Activated T-cell treated with anti-CD3 and anti-CD28 coated beads for 1 hour (primary cell): ENCODE data around the gene CAMSAP1.
A peak's percentile ranks its signal among the peaks of the same experiment; 100 is the strongest.
"Not testable (repeated sequence)": the region's sequence is repeated elsewhere in the genome, so short reads cannot be mapped to it uniquely, and the experiment has no call there.

Experiments used
- DNase-seq: peaks from one replicate; pipeline ENCODE4 v3.0.0-alpha.2; 2020; ENCODE audit warnings: low read depth

Gene CAMSAP1

GRCh38 chr9:135907431-135908092 lies at the start of gene CAMSAP1:
TSS of gene CAMSAP1 (minus strand) at chr9:135907546. CDS start at chr9:135907159, 387 bp downstream.
- peak; percentile 95 for DNase-seq

DNA sequence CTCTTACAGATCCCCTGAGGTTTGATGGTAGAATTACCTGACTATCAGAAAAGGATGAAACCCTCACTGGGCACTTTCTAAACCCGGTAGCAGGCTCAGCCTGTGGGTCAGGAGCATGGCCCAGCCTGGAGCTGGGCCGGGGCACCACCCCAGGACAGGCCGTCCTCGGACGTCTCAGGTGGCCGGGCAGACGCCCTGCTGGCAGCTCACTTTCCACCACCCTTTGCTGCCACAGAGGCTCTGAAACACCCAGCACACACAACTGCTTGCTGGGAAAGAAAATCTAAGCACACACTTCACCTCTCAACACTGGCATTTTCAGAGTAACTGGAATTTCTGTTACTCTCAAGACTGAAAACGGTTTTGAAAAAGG lies 49.4 kb upstream of the CAMSAP1 start:
- DNase-seq: no peak

GRCh38 chr9:135955934-135956801 lies 48.8 kb upstream of the CAMSAP1 start:
- no peak for DNase-seq

DNA sequence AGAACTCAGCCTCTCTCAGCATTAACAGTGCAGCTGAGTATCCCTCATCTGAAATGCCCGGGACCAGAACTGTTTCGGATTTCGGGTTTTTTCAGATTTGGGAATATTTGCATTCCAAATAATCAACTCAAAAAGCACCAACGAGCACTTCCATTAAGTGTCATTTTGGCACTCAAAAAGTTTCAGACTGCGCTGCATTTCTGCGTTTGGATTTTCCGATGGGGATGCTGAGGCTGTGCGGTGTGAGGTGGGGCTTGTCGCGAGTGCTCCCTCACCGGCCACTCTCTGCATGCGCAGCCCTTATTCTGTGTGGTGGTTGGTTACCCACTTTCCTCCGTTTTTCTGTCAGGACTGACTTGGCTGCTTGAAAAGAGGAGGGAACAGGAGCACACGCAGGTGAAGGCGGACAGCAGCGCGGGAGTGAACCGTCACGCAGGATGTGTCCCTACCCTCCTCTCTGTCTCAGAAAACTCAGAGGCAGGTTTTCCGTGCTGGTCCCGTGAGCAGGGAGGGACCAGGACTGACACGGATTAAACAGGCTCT lies 45.4 kb upstream of the CAMSAP1 start:
- DNase-seq: no peak

- no peak for DNase-seq
Observed at GRCh38 chr9:135951889-135952663, 44.7 kb upstream of the CAMSAP1 start.

DNA sequence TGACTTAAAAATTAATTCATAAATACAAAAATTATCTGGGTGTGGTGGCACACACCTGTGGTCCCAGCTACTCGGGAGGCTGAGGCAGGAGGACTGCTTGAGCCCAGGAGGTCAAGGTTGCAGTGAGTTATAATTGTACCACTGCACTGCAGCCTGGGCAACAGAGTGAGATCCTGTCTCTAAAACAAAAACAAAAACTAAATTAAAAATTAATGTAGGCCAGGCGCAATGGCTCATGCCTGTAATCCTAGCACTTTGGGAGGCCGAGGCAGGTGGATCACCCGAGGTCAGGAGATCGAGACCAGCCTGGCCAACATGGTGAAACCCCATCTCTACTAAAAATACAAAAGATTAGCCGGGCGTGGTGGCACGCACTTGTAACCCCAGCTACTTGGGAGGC lies 44.0 kb upstream of the CAMSAP1 start:
- not testable (repeated sequence) for DNase-seq

DNA sequence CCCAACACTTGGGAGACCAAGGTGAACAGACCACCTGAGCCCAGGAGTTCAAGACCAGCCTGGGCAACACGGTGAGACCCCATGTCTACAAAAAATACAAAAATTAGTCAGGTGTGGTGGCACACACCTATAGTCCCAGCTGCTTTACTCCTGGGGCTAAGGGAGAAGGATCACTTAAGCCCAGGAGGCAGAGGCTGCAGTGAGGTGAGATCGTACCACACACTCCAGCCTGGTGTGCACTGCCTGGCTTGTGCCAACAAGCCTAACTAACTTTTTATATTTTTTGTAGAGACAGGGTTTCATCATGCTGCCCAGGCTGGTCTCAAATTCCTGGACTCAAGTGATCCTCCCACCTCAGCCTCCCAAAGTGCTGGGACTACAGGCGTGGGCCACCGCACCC lies 43.5 kb upstream of the CAMSAP1 start:
- not testable (repeated sequence) for DNase-seq

- no peak for DNase-seq
Observed at GRCh38 chr9:135950135-135950682, 42.9 kb upstream of the CAMSAP1 start.

DNA sequence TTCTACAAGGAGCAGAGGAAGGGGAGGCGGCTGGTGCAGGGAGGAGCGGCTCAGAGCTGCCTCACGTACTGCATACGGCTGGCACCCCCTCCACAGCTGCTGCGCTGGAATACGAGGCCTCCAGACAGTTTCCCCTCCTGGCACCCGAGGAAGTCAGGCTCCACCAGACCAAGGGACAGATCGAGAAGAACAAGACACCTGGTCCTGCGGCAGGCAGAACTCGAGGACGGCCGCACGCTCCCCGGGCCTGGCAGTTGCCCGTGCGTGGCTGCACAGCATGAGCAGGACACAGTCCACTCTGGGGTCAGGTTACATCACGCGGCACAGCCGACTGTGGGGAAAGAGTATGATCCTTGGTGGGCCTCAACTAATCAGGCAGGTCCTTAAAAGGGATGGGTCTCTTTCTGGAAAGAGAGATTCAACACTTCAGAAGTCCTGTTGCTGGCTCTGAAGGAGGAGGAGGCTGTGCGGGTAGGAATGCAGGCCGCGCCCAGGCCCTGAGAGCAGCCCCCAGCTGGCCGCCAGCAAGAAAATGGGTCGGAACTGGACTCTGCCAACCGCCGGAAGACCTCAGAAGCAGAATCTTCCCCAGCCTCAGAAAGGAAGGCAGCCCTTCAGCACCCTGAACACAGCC lies 42.3 kb upstream of the CAMSAP1 start:
- DNase-seq: no peak

GRCh38 chr9:135948968-135949367 lies 41.6 kb upstream of the CAMSAP1 start:
- DNase-seq: no peak

GRCh38 chr9:135948446-135948845 lies 41.1 kb upstream of the CAMSAP1 start:
- DNase-seq: no peak

DNA sequence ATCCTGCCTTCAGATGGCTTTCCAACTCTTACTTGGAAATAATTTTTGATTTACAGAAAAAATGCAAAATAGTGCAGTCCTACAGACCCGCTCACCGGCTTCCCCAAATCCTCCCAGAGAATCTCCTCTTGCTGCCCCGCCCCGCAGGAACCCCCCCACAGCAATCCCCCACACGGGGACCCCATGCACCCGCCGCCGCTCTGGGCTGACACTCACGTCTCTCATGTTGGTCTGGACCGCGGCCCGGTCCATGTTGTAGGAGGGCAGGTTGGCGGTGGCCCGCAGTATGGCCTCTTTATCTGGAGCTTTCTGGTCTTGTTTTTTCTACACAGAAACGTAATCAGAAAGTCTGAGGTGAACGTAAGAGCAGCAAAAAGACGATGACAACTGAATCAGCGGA lies 40.2 kb upstream of the CAMSAP1 start:
- DNase-seq: no peak

- not testable (repeated sequence) for DNase-seq
Observed at GRCh38 chr9:135947105-135947504, 39.8 kb upstream of the CAMSAP1 start.

GRCh38 chr9:135946392-135946994 lies 39.1 kb upstream of the CAMSAP1 start:
- DNase-seq: no peak

GRCh38 chr9:135945969-135946368 lies 38.6 kb upstream of the CAMSAP1 start:
- DNase-seq: no peak

DNA sequence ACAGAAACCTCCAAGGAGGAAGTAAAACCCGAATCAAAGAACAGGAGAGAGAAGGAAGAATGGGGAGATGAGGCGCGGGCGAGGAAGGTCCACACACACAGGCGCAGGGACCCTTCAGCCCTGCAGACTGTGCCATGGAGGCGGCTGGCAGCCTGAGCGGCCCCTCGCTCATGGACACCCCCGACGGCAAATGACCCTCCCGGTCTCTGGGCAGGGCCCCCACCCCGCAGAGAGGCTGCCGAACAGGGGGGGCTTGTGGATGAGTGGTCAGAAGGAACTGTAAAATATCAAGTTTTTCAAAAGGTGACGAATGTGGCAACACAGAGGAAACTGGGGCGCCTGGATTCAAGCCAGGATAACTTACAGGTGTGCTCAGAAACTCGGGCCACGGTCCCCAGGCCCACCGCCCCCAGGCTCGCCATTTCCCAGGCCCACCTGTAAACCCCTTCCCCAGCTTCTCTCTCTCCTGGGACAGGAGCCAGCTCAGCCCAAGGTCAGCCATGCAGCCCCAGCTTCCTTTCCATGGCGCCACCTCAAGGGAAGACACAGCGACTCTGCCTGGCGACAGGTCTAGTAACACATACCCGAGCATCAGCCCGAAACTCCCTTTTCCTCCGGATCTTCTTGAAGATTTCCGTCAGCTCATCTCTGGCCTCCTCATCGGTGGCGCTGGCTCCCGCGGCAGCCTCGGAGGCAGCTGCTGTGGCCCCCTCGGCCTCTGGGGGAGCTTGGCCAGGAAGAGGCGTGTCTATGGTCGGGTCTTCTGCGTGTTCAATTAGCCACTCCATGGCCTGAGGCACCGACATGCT lies 37.3 kb upstream of the CAMSAP1 start:
- no peak for DNase-seq

- DNase-seq: not testable (repeated sequence)
Observed at GRCh38 chr9:135943604-135944003, 36.3 kb upstream of the CAMSAP1 start.

DNA sequence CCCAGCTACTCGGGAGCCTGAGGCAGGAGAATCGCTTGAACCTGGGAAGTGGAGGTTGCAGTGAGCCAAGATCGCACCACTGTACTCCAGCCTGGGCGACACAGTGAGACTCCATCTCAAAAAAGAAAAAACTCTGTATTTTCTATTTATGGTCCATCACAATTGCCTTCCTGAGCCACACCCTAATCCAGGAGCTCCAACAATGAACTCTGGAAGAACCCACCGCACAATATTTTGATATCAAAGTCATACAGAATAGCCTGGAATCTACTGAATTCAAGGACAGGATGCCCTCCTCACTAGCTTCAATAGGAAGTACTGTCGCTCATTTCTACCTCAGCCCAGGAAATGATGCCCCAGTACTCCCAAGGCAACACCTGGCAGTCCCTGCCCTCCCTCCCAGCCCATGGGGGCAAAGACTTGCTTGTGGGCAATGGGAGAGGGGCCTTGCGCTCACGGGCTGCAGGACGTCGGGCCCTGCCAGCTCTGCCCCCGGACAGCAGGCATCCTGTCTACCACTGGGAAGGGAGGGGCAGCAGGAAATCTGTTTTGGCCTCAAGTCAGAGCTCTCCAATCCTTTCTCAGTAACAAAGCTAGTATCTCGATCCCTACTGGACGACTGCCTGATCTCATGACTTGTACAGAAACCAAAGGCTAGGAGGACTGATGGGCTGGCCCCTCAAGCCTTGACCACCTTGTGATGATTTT lies 34.1 kb upstream of the CAMSAP1 start:
- no peak for DNase-seq
